ENCODE measurements around the gene ATG2B. TPM values are rescaled to one million over a fixed set of nuclear protein-coding genes. Genes with fewer than 3 reads are reported as not detected.
A peak's percentile ranks its signal among the peaks of the same experiment; 100 is the strongest.

Gene ATG2B
- total and polyA plus RNA-seq, 9 of the 15 experiments (the other 6 are each of a cell fraction or from before 2014, with no cell fraction given): 0.83 to 12.9 (median 8.7) TPM

GRCh38 chr14:96362965-96363750 lies at the start of gene ATG2B, which contains the start of gene GSKIP (continued):
- no peak for TF ChIP-seq AFF1 (IDR thresholded peaks at IDR 0.05; ENCODE audit: low read depth in 1 of 2, partially characterized antibody in 2 of 2)
- TF ChIP-seq ESRRB (CRISPR knock-in tag; IDR thresholded peaks at IDR 0.05; ENCODE audit: borderline replicate concordance): no peak
- TF ChIP-seq ZNF740 (CRISPR knock-in tag; IDR thresholded peaks at IDR 0.05): no peak
- TF ChIP-seq ZNF740 (tag; IDR thresholded peaks at IDR 0.05): no peak
- 0 out of 4 replicates have a peak, but pooled peaks have one; percentile 14 to 37 for TF ChIP-seq NRF1 (conservative IDR thresholded peaks at IDR 0.05 in 1 of 2, IDR thresholded peaks at IDR 0.05 in 1 of 2)
- no peak for TF ChIP-seq ILK (tag; IDR thresholded peaks at IDR 0.05; ENCODE audit: borderline replicate concordance, low read depth)
- no peak for TF ChIP-seq SMAD3 (CRISPR knock-in tag; conservative IDR thresholded peaks at IDR 0.05)
- TF ChIP-seq L3MBTL2 (IDR thresholded peaks at IDR 0.05): peak; percentile 26; the same call in 1 of the 2 replicates
- no peak for TF ChIP-seq ZNF282 (CRISPR knock-in tag; IDR thresholded peaks at IDR 0.05)
- TF ChIP-seq ATF1 (CRISPR knock-in tag; IDR thresholded peaks at IDR 0.05): no peak; the same call in 1 of the 2 replicates
- TF ChIP-seq ATF1 (tag; IDR thresholded peaks at IDR 0.05): peak; percentile 50
- no peak for TF ChIP-seq TAL1 (IDR thresholded peaks at IDR 0.05)
- TF ChIP-seq RREB1 (CRISPR knock-in tag; IDR thresholded peaks at IDR 0.05): 0 out of 2 replicates have a peak, but pooled peaks have one; percentile 11
- TF ChIP-seq ZNF76 (CRISPR knock-in tag; IDR thresholded peaks at IDR 0.05; ENCODE audit: borderline replicate concordance): no peak
